Raji (cell line): ENCODE data around the gene SGK1.

Experiments
- POLR2A ChIP-seq: IDR thresholded peaks from 2 replicates; pipeline ENCODE4 v1.6.1; 2011; ENCODE audit warnings: low read depth, low read length, control low read depth; ENCODE audit not compliant: insufficient read depth

Gene SGK1

GRCh38 chr6:134341999-134342567 is 24.2 kb upstream of the SGK1 start:
- no peak for TF ChIP-seq POLR2A

- TF ChIP-seq POLR2A: no peak
These were observed 22.5 kb upstream of the SGK1 start for GRCh38 chr6:134340179-134340975.

GRCh38 chr6:134339216-134339615 is 21.3 kb upstream of the SGK1 start:
- TF ChIP-seq POLR2A: no peak

GRCh38 chr6:134331256-134331655 is 13.3 kb upstream of the SGK1 start:
- no peak for TF ChIP-seq POLR2A

- no peak for TF ChIP-seq POLR2A
These were observed 12.6 kb upstream of the SGK1 start for GRCh38 chr6:134330555-134330954.

GRCh38 chr6:134328792-134329191 is 10.9 kb upstream of the SGK1 start:
- no peak for TF ChIP-seq POLR2A

GRCh38 chr6:134328138-134328537 is 10.2 kb upstream of the SGK1 start:
- no peak for TF ChIP-seq POLR2A

GRCh38 chr6:134324766-134325165 is 6.9 kb upstream of the SGK1 start:
- no peak for TF ChIP-seq POLR2A

- TF ChIP-seq POLR2A: no peak
These were observed 6.2 kb upstream of the SGK1 start for GRCh38 chr6:134324141-134324540.

- TF ChIP-seq POLR2A: no peak
These were observed 5.8 kb upstream of the SGK1 start for GRCh38 chr6:134323698-134324097.

GRCh38 chr6:134323294-134323693 is 5.4 kb upstream of the SGK1 start:
- TF ChIP-seq POLR2A: no peak

GRCh38 chr6:134322216-134322615 is 4.3 kb upstream of the SGK1 start:
- no peak for TF ChIP-seq POLR2A

GRCh38 chr6:134321246-134321645 is 3.3 kb upstream of the SGK1 start:
- no peak for TF ChIP-seq POLR2A

GRCh38 chr6:134318974-134319281 is 1.0 kb upstream of the SGK1 start:
- TF ChIP-seq POLR2A: no peak

- no peak for TF ChIP-seq POLR2A
These were observed 493 bp upstream of the SGK1 start for GRCh38 chr6:134318236-134318973.
